DMS 273 (cell line): ENCODE measurements around the gene NR1H3.
A peak's percentile ranks its signal among the peaks of the same experiment; 100 is the strongest.

ENCODE experiments used
- DNase-seq: peaks from one replicate; lab custom pipeline; 2025; ENCODE audit not compliant: unreplicated experiment; lab: John Stamatoyannopoulos, UW

Gene NR1H3

DNA sequence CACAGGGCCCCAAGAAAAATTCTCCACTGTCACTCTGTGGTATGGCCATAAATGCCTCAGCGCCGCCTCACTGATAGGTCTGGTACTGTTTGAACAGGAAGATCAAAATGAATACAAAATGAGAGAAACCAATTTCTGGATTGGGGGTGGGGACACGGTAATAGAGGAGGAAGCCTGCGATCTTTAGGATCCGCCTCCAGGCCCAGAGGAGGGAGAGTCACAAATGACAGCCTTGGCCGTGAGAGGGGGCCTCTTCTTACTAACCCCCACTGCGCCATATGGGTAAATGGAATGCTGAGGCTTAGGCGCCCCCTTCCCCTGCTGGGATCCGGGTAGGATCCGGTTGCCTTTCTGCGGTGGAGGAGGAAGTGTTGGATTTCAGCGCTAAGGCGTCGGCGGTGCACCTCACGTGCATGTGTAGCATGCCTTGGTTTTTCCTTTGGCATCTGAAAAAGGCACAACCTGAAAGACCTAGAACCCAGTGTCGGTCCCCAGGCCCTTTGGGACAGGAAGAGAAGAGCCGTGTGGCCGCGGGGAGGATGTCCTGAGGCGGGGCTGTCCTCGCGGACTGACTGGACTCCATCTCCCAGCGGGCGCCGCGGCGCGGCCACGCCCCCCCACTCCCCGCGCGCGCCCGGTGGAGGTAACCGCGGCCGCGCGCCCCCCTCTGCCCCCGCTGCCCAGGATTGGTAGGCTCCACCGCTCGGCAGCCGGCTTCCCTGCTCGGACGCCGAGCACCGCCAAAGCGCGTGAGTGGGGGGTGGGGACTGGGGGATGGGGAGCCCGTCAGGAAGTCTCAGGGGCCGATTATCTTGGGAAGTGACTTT is 11.4 kb downstream of the NR1H3 start:
- peak; percentile 93 for DNase-seq

- DNase-seq = peak; percentile 93
These were observed 12.1 kb downstream of the NR1H3 start, which contains the start of gene MADD for GRCh38 chr11:47269829-47270305. Gene MADD (plus strand): TSS chr11:47270133.

GRCh38 chr11:47270331-47271271 is 12.8 kb downstream of the NR1H3 start:
- DNase-seq = peak; percentile 55

GRCh38 chr11:47271328-47271727 is 13.5 kb downstream of the NR1H3 start:
- no peak for DNase-seq

DNA sequence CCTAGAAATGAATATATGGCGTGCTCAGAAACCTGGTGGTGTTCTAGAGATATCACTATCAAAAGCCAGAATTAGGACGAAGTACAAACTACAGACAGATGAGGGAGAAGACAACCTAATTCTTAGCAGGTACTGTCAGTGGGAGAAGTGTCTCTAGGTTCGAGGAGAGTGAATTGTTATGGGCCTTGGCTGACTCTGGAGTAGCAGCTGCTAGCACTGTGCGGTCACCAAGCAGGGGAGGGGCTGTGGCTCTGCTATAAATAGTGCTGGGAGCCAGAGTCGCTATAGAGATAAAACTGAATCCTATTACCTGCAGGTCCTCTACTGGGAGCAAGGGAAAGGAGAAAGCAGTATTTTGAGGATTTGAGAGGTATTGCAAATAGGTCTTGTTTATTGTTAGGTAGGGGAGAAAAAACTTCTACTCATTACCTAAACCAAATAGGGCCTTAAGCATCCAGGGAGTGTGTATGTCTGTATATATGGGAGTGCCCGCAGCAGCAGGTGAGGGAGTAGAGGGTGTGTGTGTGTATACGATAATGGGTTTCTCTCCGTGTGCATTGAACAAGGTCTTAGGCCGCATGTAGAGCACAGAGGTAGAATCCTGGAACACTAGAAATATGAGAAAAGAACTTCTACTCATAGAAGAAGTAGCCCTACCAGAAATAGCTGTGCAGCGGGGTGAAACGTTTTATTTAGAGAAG is 14.3 kb downstream of the NR1H3 start:
- peak; percentile 66 for DNase-seq

DNA sequence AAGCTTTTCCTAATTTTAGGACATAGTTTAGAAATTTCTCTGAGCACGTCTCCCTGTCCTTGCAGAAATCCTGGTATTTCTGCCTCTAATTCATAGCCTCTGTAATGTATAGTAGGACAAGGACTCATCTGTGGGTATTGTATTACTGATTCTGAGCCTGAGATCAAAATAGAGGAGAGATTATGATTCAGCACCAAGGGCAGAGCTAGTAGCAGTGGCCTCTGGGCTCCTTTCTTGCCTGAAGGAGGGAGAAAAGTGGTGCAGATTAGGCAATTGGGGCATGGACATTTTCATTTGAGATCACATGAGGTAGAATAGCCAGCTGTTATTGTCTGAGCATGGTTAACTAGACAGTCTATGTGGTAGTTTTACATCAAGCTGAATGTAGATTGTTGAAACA is 14.9 kb downstream of the NR1H3 start:
- DNase-seq = no peak

DNA sequence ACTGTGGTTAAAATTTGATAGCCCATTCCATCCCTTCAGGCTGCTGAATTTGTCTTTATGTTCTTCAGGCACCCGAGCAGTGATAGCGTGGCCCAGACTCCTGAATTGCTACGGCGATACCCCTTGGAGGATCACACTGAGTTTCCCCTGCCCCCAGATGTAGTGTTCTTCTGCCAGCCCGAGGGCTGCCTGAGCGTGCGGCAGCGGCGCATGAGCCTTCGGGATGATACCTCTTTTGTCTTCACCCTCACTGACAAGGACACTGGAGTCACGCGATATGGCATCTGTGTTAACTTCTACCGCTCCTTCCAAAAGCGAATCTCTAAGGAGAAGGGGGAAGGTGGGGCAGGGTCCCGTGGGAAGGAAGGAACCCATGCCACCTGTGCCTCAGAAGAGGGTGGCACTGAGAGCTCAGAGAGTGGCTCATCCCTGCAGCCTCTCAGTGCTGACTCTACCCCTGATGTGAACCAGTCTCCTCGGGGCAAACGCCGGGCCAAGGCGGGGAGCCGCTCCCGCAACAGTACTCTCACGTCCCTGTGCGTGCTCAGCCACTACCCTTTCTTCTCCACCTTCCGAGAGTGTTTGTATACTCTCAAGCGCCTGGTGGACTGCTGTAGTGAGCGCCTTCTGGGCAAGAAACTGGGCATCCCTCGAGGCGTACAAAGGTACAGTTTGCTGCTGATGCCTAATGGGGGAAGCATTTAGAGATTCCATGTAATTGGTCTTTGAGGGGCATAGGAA is 16.9 kb downstream of the NR1H3 start:
- no peak for DNase-seq

GRCh38 chr11:47276923-47277322 is 19.1 kb downstream of the NR1H3 start:
- DNase-seq = no peak

DNA sequence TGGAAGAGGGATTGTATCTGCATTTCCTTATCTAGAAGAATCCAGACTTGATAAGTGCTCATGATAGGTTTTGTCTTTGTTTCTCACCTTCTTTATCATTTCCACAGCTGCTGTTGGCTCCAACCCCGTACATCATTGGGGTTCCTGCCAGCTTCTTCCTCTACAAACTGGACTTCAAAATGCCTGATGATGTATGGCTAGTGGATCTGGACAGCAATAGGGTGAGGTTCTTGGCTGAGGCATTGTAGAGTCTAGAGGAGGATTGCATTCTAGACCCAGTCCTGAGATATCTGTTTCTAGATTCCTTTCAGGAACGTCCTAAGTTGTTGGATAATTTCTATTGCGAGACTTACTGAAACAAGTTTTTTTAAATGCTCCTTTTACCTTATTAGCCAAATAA is 20.3 kb downstream of the NR1H3 start:
- no peak for DNase-seq

DNA sequence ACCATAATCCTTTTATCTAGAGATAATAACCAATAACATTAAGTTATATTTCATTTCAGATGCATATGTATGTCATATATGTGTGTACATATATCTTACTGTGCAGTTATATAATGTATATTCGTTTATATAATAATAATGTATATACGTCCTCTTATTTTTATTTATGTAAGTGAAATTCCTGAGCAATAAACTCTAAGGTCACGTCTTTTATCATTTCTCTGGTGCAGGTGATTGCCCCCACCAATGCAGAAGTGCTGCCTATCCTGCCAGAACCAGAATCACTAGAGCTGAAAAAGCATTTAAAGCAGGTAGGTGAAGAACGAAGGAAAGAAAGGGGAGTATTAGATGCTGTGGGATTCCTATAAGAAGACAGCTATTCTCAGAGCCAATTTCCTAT is 21.0 kb downstream of the NR1H3 start:
- DNase-seq = no peak

DNA sequence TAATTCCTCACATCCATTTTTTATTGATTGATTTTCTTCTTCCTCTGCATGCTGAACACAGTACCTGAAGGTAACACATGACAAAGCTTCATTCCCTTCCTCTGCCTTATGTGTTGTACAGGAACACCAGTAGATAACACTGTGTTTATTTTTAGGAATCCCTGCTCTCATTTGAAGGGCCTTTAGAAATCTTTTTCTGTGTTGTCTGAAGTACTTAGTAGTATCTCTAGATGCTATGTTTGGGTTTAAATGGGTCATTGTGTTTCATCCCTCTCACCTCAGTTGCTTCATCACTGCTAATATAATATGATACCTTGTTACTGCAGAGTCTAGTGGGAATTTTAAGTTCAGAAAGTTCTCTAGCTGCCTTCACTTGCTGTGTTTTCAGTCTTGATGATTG is 22.3 kb downstream of the NR1H3 start:
- DNase-seq = no peak

DNA sequence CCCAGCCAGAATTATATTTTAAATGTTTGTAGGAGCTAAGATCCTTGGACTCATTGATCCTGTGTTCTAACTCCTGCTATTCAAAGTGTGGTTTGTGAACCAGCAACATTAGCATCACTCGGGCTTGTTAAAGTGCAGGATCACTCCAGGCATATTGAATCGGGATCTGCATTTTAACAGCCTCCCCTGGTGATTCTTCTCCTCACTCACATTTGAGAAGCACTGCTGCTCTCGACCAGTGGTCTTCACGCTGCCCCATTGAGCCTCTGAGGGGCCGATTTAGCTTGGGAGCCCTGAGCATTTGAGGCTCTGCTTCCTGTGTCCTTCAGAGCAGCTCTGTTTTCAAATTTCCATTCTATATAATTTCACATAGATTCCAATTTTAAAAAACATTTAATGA is 23.1 kb downstream of the NR1H3 start:
- no peak for DNase-seq

GRCh38 chr11:47282462-47282861 is 24.7 kb downstream of the NR1H3 start:
- no peak for DNase-seq

DNA sequence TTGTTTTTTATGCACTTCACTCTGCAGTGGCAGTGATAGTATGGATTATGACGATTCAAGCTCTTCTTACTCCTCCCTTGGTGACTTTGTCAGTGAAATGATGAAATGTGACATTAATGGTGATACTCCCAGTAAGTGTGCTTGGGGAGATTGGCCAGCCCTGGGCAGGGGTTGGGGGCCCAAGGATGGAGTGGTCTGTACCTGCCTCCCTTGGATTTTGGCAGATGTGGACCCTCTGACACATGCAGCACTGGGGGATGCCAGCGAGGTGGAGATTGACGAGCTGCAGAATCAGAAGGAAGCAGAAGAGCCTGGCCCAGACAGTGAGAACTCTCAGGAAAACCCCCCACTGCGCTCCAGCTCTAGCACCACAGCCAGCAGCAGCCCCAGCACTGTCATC is 26.4 kb downstream of the NR1H3 start:
- no peak for DNase-seq

GRCh38 chr11:47285969-47286770 is 28.4 kb downstream of the NR1H3 start:
- DNase-seq = no peak

DNA sequence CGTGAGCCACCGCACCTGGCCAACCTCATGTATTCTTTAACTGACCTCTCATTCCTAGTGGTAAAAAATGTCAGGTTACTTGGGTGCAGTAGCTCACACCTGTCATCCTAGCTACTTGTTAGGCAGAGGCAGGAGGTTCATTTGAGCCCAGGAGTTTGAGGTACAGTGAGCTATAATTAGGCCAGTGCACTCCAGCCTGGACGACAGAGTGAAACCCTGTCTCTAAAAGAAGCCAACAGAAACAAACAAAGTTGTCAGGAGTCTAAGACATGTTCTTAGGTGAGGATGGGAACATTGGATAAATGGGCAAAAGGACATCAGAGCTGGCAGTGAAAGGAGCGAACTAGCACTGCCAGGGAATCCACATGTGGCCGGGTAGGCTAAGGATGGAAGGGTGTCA is 30.3 kb downstream of the NR1H3 start:
- no peak for DNase-seq

- no peak for DNase-seq
These were observed 32.1 kb downstream of the NR1H3 start for GRCh38 chr11:47289856-47290255.

DNA sequence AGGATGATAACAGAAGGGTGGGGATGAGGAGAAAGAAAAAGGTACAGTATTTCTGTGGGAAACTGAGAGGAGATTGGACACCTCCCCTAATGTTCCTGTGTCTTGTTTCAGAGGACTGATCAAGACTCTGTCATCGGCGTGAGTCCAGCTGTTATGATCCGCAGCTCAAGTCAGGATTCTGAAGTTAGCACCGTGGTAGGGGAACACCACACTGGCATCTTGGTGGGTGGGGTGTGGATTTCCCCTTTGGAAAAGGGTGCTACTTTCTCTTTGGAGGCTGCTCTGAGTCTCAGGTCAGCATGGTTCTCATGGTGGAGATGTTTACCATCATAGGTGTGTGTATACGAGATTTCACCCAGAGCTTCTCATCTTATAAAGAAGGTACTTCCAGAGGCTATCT is 37.6 kb downstream of the NR1H3 start:
- no peak for DNase-seq

- no peak for DNase-seq
These were observed 38.2 kb downstream of the NR1H3 start for GRCh38 chr11:47296045-47296444.

DNA sequence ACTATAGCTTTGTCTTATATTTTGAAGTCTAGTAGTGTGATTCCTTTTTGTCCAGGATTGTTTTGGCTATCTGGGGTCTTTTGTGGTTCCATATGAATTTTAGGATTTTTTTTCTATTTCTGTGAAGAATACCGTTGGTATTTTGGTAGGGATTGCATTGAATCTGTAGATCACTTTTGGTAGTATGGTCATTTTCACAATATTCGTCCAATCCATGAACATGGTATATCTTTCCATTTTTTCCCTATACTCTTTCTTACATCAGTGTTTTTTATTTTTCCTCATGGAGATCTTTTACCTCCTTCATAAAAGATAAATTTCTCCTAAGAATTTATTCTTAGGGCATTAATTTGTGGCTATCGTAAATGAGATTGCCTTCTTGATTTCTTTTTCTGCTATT is 41.3 kb downstream of the NR1H3 start:
- no peak for DNase-seq
